ENCODE measurements around the gene ADORA2A. TPM values are rescaled to one million over a fixed set of nuclear protein-coding genes. Genes with fewer than 3 reads are reported as not detected.

The ADORA2A gene
- total RNA-seq, 1 donor from 2014 or later = 7.2 TPM

Other genes starting within 250 kb of the ADORA2A start
- gene SUSD2, start 246.1 kb upstream of the ADORA2A start, total RNA-seq (ENCODE audit: low replicate concordance) = 3.7 and 5.6 TPM in 2 replicates
- gene GGT5, start 182.5 kb upstream of the ADORA2A start, total RNA-seq (ENCODE audit: low replicate concordance) = 0.14 and 0.80 TPM in 2 replicates
- gene SPECC1L, start 156.8 kb upstream of the ADORA2A start, total RNA-seq (ENCODE audit: low replicate concordance) = 68.7 and 89.0 TPM in 2 replicates
- gene UPB1, start 67.7 kb downstream of the ADORA2A start, total RNA-seq (ENCODE audit: low replicate concordance) = 0.24 and 1.1 TPM in 2 replicates
- 81.8 and 98.0 TPM in 2 replicates for gene GUCD1, start 127.5 kb downstream of the ADORA2A start, total RNA-seq (ENCODE audit: low replicate concordance)
- 107 and 114 TPM in 2 replicates for gene SNRPD3, start 128.4 kb downstream of the ADORA2A start, total RNA-seq (ENCODE audit: low replicate concordance)
- 6.5 and 18.6 TPM in 2 replicates for gene LRRC75B, start 165.5 kb downstream of the ADORA2A start, total RNA-seq (ENCODE audit: low replicate concordance)
- 4.2 and 8.7 TPM in 2 replicates for gene GGT1, start 175.6 kb downstream of the ADORA2A start, total RNA-seq (ENCODE audit: low replicate concordance)

Data from type B pancreatic cell (in vitro differentiated cells).